ENCODE results near the gene PGAP6. TPM values are rescaled to one million over a fixed set of nuclear protein-coding genes. Genes with fewer than 3 reads are reported as not detected.

Gene PGAP6
- total and polyA plus RNA-seq, 2 of the 13 experiments (the other 11 are each of a cell fraction or from before 2014, with no cell fraction given): 52.7 to 136 TPM

GRCh38 chr16:405548-406506, 24.0 kb upstream of the PGAP6 start (continued):
- TF ChIP-seq CREB1 (IDR thresholded peaks at IDR 0.05): no peak
- peak; percentile 57; the same call in 1 of the 2 replicates for TF ChIP-seq CREB1 (CRISPR knock-in tag; IDR thresholded peaks at IDR 0.05)
- no peak for TF ChIP-seq SNRNP70 (IDR thresholded peaks at IDR 0.05; ENCODE audit: low read depth, low read length)
- TF ChIP-seq NFE2 (CRISPR knock-in tag; IDR thresholded peaks at IDR 0.05): no peak
- no peak for TF ChIP-seq ZNF850 (CRISPR knock-in tag; conservative IDR thresholded peaks at IDR 0.05)
- TF ChIP-seq, protein P1, sequence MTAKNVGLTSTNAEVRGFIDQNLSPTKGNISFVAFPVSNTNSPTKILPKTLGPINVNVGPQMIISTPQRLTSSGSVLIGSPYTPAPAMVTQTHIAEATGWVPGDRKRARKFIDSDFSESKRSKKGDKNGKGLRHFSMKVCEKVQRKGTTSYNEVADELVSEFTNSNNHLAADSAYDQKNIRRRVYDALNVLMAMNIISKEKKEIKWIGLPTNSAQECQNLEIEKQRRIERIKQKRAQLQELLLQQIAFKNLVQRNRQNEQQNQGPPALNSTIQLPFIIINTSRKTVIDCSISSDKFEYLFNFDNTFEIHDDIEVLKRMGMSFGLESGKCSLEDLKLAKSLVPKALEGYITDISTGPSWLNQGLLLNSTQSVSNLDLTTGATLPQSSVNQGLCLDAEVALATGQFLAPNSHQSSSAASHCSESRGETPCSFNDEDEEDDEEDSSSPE (CRISPR knock-in tag; IDR thresholded peaks at IDR 0.05): peak; percentile 61
- TF ChIP-seq BRF2 (CRISPR knock-in tag; IDR thresholded peaks at IDR 0.05): no peak
- TF ChIP-seq ZNF570 (CRISPR knock-in tag; IDR thresholded peaks at IDR 0.05; ENCODE audit: borderline replicate concordance): no peak
- TF ChIP-seq, protein P2, sequence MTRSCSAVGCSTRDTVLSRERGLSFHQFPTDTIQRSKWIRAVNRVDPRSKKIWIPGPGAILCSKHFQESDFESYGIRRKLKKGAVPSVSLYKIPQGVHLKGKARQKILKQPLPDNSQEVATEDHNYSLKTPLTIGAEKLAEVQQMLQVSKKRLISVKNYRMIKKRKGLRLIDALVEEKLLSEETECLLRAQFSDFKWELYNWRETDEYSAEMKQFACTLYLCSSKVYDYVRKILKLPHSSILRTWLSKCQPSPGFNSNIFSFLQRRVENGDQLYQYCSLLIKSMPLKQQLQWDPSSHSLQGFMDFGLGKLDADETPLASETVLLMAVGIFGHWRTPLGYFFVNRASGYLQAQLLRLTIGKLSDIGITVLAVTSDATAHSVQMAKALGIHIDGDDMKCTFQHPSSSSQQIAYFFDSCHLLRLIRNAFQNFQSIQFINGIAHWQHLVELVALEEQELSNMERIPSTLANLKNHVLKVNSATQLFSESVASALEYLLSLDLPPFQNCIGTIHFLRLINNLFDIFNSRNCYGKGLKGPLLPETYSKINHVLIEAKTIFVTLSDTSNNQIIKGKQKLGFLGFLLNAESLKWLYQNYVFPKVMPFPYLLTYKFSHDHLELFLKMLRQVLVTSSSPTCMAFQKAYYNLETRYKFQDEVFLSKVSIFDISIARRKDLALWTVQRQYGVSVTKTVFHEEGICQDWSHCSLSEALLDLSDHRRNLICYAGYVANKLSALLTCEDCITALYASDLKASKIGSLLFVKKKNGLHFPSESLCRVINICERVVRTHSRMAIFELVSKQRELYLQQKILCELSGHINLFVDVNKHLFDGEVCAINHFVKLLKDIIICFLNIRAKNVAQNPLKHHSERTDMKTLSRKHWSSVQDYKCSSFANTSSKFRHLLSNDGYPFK (CRISPR knock-in tag; IDR thresholded peaks at IDR 0.05; ENCODE audit: borderline replicate concordance): no peak; the same call in 1 of the 2 replicates
- peak; percentile 93 for TF ChIP-seq YEATS4 (CRISPR knock-in tag; IDR thresholded peaks at IDR 0.05; ENCODE audit: borderline replicate concordance)
- no peak for TF ChIP-seq ZBTB7A (CRISPR knock-in tag; IDR thresholded peaks at IDR 0.05)
- TF ChIP-seq ZNF619 (CRISPR knock-in tag; IDR thresholded peaks at IDR 0.05): peak; percentile 84
- TF ChIP-seq TOPORS (CRISPR knock-in tag; IDR thresholded peaks at IDR 0.05): no peak
- TF ChIP-seq KLF12 (CRISPR knock-in tag; IDR thresholded peaks at IDR 0.05; ENCODE audit: borderline replicate concordance): no peak
- TF ChIP-seq ZNF792 (CRISPR knock-in tag; IDR thresholded peaks at IDR 0.05): peak; percentile 95
- peak; percentile 96 for TF ChIP-seq TEAD3 (CRISPR knock-in tag; optimal IDR thresholded peaks at IDR 0.05; ENCODE audit: borderline replicate concordance)
- TF ChIP-seq DZIP1 (CRISPR knock-in tag; IDR thresholded peaks at IDR 0.05): no peak
- 0 out of 2 replicates have a peak, but pooled peaks have one; percentile 43 for TF ChIP-seq RARG (CRISPR knock-in tag; IDR thresholded peaks at IDR 0.05; ENCODE audit: low read depth)
- TF ChIP-seq ZNF274 (CRISPR knock-in tag; IDR thresholded peaks at IDR 0.05): no peak
- no peak for TF ChIP-seq WIZ (CRISPR knock-in tag; IDR thresholded peaks at IDR 0.05)
- TF ChIP-seq RBM22 (optimal IDR thresholded peaks at IDR 0.05; ENCODE audit: low read length): peak; percentile 33
- peak; percentile 96 for TF ChIP-seq ZNF331 (CRISPR knock-in tag; IDR thresholded peaks at IDR 0.05)
- TF ChIP-seq ZBTB1 (CRISPR knock-in tag; IDR thresholded peaks at IDR 0.05; ENCODE audit: borderline replicate concordance): no peak
